ENCODE measurements around the gene CREB3L1.

The CREB3L1 gene

GRCh38 chr11:46277622-46278386 is at the start of gene CREB3L1:
TSS of gene CREB3L1 (plus strand) at chr11:46277662. CDS start at chr11:46278112, 450 bp downstream.
- no peak for DNase-seq

- DNase-seq: no peak
Observed at GRCh38 chr11:46229230-46229629, 48.2 kb upstream of the CREB3L1 start.

GRCh38 chr11:46234311-46234710 is 43.2 kb upstream of the CREB3L1 start:
- DNase-seq: no peak

GRCh38 chr11:46235777-46236688 is 41.4 kb upstream of the CREB3L1 start:
- DNase-seq: no peak

- DNase-seq: no peak
Observed at GRCh38 chr11:46236918-46237247, 40.6 kb upstream of the CREB3L1 start.

- DNase-seq: no peak
Observed at GRCh38 chr11:46237248-46238077, 40.0 kb upstream of the CREB3L1 start.

- peak; percentile 10 for DNase-seq
Observed at GRCh38 chr11:46238078-46238966, 39.1 kb upstream of the CREB3L1 start.

GRCh38 chr11:46238967-46239800 is 38.3 kb upstream of the CREB3L1 start:
- peak; percentile 60 for DNase-seq

- DNase-seq: no peak
Observed at GRCh38 chr11:46239801-46240061, 37.7 kb upstream of the CREB3L1 start.

- no peak for DNase-seq
Observed at GRCh38 chr11:46240371-46240770, 37.1 kb upstream of the CREB3L1 start.

- no peak for DNase-seq
Observed at GRCh38 chr11:46240861-46241260, 36.6 kb upstream of the CREB3L1 start.

- DNase-seq: no peak
Observed at GRCh38 chr11:46242041-46242951, 35.2 kb upstream of the CREB3L1 start.

GRCh38 chr11:46242952-46243795 is 34.3 kb upstream of the CREB3L1 start:
- peak; percentile 82 for DNase-seq

GRCh38 chr11:46243796-46244109 is 33.7 kb upstream of the CREB3L1 start:
- no peak for DNase-seq

GRCh38 chr11:46246521-46246920 is 30.9 kb upstream of the CREB3L1 start:
- no peak for DNase-seq

- DNase-seq: no peak
Observed at GRCh38 chr11:46247090-46247489, 30.4 kb upstream of the CREB3L1 start.

- DNase-seq: peak; percentile 72
Observed at GRCh38 chr11:46247659-46248058, 29.8 kb upstream of the CREB3L1 start.

- no peak for DNase-seq
Observed at GRCh38 chr11:46248289-46249102, 29.0 kb upstream of the CREB3L1 start.

Data from NCI-H1105 (cell line).